HG02623 (cell line): ENCODE results near the gene BTBD17.

ENCODE experiments used
- ATAC-seq: cut with Tn5 transposase; IDR thresholded peaks from one replicate; pipeline ENCODE4 v1.9.1; 2021; ENCODE audit warnings: moderate library complexity; ENCODE audit not compliant: unreplicated experiment

Gene BTBD17

DNA sequence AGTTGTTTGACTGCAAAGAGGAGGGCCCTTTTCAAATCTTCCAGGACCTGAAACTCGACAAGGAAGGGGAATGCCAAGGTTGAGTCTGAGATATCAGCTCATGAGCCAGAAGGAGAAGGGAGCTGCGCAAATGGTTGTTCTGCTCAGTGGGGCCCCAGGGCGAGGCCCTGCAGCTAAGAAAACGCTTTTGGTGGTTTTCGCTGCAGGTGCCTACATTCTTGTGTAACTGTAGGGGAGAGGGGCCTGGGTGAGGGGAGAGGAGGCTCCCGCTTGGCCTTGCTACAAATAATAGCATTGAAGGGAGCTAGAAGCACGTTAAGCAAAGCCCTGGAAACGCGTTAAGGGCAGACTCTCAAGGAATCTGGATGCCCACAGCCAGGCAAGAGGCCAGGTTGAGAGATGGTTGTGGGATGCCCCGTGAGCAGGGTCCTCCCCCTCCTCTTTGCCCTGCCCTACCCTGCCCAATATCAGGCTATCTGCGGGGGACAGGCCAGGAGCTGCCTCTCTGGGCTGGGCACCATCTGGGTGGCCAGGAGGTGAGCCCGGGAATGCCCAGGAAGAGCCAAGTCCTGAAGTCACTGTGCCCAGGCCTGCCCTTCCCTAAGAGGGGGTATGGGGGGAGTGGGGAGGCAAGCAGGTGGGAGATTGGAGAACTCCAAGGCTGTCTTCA, 27.6 kb upstream of the BTBD17 start:
- ATAC-seq: no peak

- no peak for ATAC-seq
Measured at GRCh38 chr17:74387365-74388218, 25.9 kb upstream of the BTBD17 start.

GRCh38 chr17:74386386-74386785, 24.7 kb upstream of the BTBD17 start:
- ATAC-seq: no peak

- no peak for ATAC-seq
Measured at GRCh38 chr17:74385201-74385600, 23.5 kb upstream of the BTBD17 start.

- ATAC-seq: no peak
Measured at GRCh38 chr17:74383141-74383540, 21.5 kb upstream of the BTBD17 start.

DNA sequence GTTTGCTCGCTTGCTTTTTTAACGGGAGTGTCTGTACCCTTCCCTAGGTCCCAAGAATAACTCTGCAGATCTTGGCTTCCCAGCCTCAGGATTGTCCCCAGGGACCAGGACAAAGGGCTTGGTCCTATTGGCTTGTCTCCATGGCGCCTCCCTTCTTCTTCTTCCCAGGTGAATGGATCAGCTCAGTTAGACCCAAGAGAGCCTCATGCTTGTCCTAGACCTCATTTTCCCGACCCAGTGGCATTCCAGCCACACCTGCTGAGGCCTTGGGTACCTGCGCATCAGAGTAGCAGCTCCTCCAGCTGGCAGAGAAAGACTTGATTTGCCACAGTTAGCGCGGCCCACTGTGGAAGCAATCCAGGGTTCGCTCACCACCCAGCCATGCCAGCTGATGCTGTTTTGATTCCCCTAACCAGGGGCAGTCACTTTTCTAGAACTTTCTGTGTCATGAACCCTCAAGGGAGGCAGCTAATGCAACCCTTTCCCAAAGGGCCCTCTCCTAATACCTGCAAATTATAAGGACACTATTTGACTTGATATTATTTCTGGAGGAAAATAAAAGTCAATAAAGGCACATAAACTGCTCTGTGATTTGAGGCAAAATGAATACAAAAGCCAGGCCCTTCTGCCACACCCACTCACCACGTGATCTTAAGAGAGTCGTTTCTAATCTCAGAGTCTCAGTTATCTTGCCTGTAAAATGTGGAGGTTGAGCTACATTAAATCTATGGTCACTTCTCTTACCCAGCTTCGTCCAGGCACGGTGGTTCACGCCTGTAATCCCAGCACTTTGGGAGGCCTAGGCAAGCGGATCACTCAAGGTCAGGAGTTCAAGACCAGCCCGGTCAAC, 19.5 kb upstream of the BTBD17 start:
- ATAC-seq: no peak

DNA sequence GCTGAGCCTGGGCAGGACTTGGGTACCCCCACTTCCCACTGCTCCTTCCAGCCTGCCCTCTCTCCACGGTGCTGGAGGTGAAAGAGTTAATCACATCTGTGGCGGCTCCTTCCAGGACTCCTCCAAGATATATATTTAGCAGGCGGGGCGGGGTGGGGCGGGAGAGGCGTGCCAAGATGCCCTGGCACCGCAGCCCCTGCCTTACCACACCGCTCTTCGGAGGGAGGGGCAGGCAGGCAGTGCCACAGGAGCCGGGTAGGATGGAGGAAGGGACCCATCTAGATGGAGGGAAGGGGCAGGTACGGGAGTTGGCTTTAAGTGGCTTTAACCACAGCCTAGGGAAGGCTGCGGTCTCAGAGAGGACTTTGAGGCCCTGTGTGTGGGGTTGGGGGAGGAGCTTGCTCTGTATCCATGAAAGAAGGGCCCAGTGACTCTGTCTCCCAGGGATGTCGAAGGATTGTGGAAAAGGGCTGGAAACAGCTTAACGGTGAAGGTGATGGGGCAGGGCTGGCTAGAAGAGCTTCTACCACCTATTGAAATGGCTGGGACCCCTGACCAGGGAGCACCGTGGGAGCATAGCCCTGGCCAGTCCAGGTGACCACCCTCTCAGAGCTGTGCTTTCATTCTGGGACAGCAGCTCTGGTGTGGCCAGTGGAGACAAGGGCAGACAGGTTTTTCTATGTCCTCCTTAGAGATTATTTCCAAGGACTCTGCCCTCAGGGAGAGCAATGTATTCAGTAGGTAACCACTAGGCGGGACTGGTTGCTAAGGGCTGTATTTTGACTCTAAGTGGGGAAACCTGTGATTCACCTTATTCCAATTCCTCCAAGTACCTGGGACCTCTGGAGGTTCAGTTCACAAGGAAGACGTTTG, 18.7 kb upstream of the BTBD17 start:
- ATAC-seq: no peak

DNA sequence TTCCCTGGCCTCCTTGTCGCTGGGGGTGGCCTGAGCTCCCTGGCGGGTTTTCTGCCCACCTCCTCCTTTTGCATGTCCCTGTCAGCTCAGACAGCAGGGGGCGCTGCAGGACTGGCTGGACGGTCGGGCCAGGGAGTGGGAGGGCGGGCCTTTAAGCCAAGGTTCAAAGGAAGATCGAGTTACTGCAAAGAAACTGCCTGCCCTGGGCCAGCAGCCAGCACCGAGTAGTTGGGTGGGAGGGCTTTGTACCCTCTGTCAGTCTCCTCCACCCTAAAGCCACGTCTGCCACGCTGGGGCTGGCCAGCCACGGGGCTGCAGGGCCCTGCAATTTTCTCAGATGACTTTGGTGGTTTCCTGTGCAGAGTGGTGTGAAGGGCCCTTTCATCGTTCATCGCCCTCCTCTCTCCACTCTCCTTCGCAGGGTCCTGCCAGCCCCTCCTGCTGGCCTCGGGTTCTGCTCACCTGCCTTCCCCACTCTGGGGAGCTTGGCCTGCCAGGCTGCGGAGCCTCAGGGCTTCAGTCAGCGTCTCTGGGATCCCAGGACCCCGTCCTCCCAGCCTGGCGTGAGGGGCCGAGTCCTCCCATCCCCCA, 17.9 kb upstream of the BTBD17 start:
- ATAC-seq: no peak

DNA sequence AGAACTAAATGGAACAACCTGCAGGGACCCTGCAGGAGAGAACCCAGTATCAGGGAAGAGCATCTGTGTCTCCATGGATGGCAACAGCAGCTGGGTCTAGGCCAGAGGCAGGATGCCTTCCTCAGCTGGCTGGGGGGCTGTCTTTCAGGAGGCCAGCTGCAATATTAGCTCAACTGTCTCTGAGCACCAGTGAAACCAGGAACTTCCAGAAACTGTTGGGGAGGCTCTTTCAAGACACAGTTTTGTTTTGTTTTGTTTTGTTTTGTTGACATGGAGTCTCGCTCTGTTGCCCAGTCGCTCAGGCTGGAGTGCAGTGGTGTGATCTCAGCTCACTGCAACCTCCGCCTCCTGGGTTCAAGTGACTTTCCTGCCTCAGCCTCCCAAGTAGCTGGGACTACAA, 13.2 kb upstream of the BTBD17 start:
- ATAC-seq: no peak

GRCh38 chr17:74373838-74374606, 12.4 kb upstream of the BTBD17 start:
- ATAC-seq: no peak

DNA sequence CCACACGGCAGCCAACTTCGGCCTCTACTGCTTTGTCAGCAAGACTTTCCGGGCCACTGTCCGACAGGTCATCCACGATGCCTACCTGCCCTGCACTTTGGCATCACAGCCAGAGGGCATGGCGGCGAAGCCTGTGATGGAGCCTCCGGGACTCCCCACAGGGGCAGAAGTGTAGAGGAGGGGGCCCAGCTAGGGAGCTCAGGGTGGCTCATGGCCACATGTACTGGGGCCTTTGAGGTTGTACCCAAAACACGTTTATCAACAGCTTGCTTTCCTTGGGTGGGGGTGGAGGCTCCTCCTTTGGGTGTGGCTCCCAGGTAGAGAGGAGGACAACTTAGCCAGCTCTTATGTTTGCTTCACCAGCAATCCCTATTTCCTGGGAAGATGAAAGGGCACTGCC, 10.8 kb upstream of the BTBD17 start:
- ATAC-seq: no peak

- ATAC-seq: no peak
Measured at GRCh38 chr17:74371653-74372147, 10.0 kb upstream of the BTBD17 start.

DNA sequence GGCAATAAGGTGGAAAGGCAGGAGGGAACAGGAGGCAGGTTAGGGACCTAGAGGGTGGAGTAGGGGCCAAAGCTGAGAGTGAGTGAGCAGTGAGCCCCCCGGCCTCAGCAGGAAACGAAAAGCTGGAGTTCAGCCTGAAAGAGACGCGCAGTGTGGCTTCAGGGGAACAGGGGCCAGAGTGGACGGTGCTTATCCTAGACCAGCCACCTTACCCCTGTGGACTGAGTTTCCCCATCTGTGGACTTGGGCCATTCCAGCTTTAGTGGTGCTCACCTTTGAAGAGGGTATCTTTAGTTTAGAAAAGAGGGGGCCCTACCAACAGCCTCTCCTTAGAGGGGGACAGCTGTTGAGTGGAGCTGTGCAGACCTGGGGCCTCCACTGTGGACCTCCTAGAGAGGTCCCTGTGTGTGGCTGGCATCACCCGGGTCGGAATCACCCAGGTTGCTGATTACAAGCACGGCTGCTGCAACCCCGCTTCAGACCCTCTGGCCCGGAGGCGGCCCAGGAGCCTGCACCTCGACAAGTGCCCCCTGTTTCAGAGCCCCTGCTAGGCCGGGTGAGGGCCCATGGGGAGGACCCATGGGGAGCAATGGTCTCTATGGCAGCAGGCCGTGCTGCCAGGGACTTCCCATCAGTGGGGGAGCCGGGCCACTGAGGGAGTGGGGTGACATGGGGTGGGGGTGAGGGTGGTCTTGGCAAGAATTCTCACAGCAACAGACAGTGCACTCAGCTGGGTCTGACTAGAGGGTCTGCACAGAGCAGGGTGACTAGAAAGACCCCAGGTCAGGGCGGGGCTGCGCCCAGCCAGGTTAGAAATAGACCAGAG, 8.2 kb upstream of the BTBD17 start:
- no peak for ATAC-seq

DNA sequence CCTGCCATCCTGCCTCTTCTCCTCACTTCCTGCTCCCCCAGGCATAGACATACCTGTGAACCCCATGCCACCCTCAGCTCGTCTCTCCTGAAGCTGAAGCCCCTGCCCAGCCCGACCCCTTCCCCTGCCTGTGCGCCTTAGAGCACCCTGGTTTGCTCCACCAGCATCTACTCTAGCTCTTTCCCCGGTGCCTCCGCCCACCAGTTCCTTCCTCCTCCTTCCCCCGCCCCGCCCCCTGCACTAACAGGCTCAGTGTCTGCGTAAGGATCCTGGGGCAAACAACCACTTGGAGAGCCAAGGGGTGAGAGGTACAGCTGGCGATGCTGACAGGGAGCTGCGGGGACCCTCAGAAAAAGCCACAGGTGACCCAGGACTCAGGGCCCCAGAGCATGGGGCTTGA, 7.6 kb upstream of the BTBD17 start:
- ATAC-seq: no peak

DNA sequence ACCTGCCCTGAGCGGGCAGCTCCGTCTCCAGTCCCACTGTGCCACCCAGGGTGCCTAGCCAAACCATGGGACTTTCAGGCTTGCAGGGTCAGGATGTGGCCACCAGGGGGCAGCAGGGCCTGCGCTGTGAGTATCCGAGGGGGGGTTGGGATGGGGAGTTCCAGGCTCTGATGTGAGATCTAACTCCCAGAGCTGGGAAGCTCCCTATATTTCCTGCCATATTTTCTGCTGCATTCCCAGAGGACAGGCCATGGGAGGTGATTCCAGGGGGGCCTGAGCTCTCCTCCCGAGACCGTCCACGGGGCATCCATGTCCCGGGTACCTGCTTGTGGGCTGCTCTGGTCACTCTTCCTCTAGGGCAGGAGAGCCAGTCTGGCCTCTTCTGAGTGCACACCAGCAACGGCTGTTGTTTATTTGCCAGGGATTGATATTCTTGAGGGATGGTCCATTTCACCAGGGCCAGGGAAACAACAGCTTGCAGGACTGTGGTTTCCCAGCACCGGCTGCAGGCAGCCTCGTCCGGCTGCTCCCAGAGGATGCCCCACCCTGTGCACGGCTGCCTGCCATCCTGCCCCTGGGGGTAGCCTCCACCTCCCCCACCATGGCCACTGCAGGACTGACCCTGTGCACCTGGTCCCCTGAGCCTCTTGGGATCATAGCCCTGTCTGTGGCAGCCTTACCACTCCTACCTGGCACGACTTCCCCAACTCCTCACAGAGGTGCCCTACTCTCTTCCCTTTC, 6.8 kb upstream of the BTBD17 start:
- no peak for ATAC-seq

DNA sequence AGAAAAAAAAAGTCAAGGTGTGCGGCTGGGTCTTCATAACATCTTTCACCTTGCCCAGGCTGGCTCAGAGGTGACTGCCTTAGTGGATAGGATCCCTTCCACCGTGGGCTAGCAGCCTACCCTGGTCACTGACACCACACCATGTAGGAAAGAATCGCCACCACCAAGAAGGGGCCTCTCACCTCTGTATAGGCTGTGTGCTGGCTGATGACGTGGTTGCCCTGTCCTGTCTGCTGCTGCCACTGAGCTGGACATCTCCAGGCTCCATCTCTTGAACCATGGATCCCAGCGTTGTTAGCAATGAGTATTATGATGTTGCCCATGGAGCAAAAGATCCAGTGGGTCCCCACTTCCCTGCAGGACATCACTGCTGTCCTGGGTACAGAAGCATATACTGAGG, 5.5 kb upstream of the BTBD17 start, which contains the start of gene GPR142:
GPR142 (plus strand) TSS at position 301 of the 400 bp plus-strand sequence. CDS start 2,035 bp downstream, outside the sequence.
- no peak for ATAC-seq

DNA sequence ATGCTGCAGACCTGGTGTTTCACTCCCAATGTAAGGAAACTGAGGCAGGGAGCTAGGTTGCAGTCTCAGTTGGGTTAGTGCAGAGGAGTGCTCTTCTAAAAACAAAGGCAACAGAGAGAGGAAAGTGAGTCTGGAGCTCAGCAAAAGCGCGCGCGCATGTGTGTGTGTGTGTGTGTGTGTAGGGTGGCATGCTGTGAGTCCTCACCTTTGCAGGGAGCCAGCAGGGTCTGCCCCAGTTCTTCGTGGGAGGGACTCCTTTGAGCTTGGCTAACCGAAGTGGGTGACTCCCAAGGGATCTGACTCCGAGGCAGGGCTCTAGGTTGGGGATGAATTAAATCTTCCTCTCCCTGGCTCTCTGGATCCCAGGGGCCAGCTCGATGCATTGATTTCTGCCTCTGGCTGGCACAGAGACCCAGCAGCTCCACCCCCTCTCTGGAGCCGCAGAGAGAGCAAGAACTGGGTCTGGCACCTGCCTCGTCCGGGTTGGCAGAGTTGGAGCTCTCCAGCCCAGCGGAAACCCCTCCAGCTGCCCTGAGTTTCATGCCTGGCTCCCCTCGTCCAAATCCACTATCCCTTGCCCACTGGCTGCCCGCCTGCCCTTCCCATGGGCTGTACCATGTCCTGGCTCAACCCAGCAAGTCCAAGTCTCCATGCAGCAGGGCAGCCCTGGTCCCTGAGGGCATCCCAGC, 1.3 kb upstream of the BTBD17 start:
- ATAC-seq: no peak
